K562 treated with DMSO at 1 percent for 24 hours (cell line): ENCODE measurements around the gene C3orf85. TPM values are rescaled to one million over a fixed set of nuclear protein-coding genes. Genes with fewer than 3 reads are reported as not detected.

Source experiments
- total RNA-seq: library from RNA; unstranded; fragments of 300-600 nt; gene quantifications from 2 replicates; pipeline ENCODE4 v1.2.3, GENCODE V29; 2022; ENCODE audit warnings: low read depth; ENCODE audit not compliant: insufficient read depth

The C3orf85 gene
- total RNA-seq = not detected in 2 replicates

GRCh38 chr3:109136523-109136922, at the start of gene C3orf85:
Gene C3orf85 (plus strand): TSS chr3:109136719. CDS start chr3:109136848, 129 bp downstream.

GRCh38 chr3:109117939-109118338, 18.6 kb upstream of the C3orf85 start, which contains the start of gene MORC1:
Gene MORC1 (minus strand): TSS chr3:109118134. CDS start chr3:109118059, 75 bp downstream.

Other genes starting within 250 kb of the C3orf85 start
- not detected in 2 replicates for gene GUCA1C, start 182.8 kb upstream of the C3orf85 start, total RNA-seq
- 0.57 and 0.71 TPM in 2 replicates for gene MORC1, start 18.6 kb upstream of the C3orf85 start, total RNA-seq
- not detected in 2 replicates for gene DPPA2, start 179.8 kb downstream of the C3orf85 start, total RNA-seq
- gene DPPA4, start 200.8 kb downstream of the C3orf85 start, total RNA-seq = not detected in 2 replicates